Stimulated activated CD4-positive, alpha-beta T cell treated with anti-CD3 and anti-CD28 coated beads, Interleukin-2, amount 100 ng/mL, for 4 hours (primary cell): ENCODE measurements around the gene GRIN3A.
A peak's percentile ranks its signal among the peaks of the same experiment; 100 is the strongest.
"Not testable (repeated sequence)": the region's sequence is repeated elsewhere in the genome, so short reads cannot be mapped to it uniquely, and the experiment has no call there.

Experiments
- DNase-seq: peaks from one replicate; pipeline ENCODE4 v3.0.0-alpha.2; 2020; ENCODE audit warnings: low read depth

GRIN3A gene

GRCh38 chr9:101578378-101578777 is 160.1 kb downstream of the GRIN3A start:
- no peak for DNase-seq

DNA sequence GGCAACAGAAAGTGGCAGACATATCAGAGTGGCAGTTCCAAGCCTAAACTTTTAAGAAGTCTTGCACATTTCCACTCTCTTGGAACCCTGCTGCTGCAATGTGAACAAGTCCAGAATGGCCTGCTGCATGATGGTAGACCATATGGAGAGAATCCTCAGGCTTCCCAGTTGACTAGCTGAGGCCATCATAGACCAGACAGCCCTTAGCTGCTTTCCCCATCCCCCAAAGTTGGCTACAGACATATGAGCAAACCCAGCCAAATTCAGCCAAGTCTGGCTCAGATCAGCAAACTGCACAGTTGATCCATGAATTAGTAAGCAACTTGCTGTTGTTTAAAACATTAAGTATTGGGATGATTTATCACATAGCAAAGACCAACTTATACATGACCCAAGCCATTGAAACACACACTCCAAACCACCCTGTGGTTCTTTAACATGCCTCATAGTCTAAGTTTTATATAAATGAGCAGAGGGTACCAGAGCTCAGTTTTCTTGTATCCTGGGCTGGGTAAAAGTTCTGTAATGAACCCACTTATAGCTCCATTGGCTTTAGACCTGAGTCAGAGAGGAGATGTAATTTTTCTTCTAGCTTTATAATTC is 163.6 kb downstream of the GRIN3A start:
- DNase-seq, result no peak

DNA sequence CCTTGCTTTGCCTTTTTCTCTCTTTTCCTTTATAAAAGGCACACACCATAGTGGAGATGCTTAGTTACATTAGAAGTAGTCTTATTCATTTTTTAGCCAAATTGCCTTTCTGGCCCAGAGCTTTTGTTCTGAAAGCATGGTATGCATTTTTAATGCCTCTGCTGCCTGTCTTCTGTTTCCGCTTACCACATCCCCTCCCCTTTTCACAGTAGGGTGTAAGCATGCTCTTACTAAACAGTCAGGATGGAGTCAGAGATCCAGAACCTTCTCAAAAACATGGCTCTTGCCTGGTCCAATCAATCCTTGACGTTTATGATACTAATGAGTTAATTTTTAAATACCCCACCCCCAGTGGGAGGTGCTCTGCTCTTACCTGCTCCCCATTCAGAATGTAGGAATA is 166.1 kb downstream of the GRIN3A start:
- DNase-seq, result no peak

DNA sequence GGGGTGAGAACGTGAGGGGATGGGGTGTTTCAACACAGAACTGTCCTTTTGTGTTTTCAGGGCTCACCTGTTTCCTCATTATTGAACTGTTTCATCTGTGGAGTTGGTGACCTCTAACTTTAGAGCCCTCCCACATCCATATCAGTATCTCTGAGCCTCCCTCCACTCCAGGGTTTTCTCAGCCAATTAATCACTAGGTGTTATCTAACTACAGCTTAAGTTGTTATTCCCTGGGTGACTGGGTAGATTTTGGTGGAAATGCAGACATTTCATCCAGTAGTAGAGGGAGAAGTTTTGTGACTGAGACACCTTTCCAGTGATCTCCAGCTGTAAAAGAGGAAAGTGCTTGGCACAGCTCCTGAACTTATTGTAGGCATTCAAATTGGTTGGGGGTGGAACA is 167.3 kb downstream of the GRIN3A start:
- no peak for DNase-seq

- no peak for DNase-seq
These were observed 168.5 kb downstream of the GRIN3A start for GRCh38 chr9:101569741-101570501.

DNA sequence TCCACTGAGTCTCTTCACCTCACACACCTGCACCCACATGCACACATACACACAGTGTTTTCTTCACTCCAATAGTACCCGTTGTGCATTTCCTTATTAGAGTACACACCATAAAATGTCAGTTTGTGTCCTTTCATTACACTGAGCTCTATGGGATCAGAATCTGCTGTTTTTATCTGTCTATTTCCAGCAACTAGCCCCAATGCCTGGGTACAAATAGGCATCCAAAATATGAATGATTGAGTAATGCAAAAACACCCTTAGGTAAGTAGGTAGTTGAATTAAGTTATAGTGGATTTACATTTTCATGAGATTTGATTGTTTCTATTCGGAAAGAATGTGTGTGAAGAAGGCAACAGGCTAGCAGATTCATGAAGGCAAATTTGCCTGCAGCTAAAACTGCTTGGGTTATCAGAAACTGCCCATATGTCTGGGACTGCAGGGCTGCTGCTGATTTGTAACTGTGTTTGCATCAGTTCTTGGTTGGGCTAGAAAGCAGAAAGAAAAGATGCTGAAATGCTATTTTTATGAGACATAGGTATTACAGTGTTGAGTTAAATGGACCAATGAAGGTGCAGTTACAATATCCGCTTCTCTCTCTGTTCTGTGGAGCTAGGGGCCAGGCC is 170.6 kb downstream of the GRIN3A start:
- no peak for DNase-seq

GRCh38 chr9:101566904-101567724 is 171.3 kb downstream of the GRIN3A start:
- DNase-seq, result no peak

- no peak for DNase-seq
These were observed 174.2 kb downstream of the GRIN3A start for GRCh38 chr9:101564252-101564651.

- no peak for DNase-seq
These were observed 175.5 kb downstream of the GRIN3A start for GRCh38 chr9:101562966-101563365.

DNA sequence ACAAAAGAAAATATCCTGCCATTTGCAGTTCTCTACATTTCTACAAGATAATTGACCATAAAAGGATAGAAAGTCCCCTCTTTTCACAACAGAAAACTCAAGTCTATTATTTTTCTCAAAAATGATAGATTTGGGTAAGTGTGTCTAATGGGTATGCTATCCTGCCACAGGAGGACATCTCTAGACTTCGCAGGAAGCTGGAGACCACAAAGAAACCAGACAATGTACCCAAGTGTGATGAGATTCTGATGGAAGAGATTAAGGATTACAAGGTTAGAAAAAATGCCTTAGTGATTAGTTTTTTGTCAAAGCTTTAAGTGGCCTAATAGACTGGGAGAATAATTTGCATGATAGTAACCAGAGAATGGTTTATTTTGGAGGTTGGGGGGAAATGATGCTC is 176.7 kb downstream of the GRIN3A start:
- no peak for DNase-seq

DNA sequence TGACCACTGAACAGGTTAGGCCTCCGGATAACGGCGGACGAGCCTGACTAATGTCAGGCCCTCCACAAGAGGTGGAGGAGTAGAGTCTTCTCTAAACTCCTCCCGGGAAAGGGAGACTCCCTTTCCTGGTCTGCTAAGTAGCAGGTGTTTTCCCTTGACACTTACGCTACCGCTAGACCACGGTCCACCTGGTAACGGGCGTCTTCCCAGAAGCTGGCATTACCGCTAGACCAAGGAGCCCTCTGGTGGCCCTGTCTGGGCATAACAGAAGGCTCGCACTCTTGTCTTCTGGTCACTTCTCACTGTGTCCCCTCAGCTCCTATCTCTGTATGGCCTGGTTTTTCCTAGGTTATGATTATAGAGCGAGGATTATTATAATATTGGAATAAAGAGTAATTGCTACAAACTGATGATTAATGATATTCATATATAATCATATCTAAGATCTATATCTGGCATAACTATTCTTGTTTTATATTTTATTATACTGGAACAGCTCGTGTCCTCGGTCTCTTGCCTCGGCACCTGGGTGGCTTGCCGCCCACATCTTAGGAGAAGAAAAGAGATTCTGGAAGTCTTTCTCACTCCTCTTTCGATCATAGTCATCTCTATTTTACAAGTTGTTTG is 188.9 kb downstream of the GRIN3A start:
- DNase-seq, result not testable (repeated sequence)

DNA sequence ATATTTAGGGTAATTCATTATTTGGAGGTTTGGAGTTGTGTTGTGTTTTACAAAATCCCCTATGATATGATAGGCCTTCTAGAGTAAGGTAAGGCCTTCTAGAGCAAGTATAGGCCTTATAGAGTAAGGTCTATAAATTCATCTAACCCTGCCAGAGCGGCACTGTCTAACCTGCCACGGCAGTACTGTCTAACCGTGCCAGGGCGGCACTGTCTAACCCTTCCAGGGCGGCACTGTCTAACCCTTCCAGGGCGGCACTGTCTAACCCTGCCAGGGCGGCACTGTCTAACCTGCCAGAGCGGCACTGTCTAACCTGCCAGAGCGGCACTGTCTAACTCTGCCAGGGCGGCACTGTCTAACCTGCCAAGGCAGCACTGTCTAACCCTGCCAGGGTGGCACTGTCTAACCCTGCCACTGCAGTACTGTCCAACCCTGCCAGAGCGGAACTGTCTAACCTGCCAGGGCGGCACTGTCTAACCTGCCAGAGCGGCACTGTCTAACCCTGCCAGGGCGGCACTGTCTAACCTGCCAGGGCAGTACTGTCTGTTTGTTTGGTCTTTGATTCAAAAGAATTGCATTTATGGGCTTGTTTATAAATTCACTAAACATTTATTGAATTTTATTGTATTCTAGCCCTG is 195.2 kb downstream of the GRIN3A start:
- no peak for DNase-seq

- no peak for DNase-seq
These were observed 198.4 kb downstream of the GRIN3A start for GRCh38 chr9:101540069-101540468.

- DNase-seq, result no peak
These were observed 201.5 kb downstream of the GRIN3A start for GRCh38 chr9:101536938-101537337.

DNA sequence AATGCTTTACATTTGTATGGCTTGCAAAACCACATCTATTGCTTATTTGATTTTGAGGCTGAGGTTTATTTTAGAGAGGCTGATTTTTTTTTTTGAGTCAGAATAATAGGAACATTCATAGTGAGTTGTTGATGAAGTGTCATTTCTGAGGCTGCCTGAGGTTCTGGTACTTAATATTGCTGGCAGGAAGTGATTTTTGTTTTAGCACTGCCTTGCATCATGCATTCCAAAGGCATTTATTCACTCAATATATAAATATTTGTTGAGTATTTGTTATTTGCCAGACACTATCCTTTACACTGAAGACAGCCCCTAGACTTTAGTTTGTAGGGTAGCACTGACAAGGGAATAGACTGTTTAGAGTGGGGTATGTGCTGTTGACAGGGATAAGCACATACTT is 202.1 kb downstream of the GRIN3A start:
- no peak for DNase-seq

- peak; percentile 100 for DNase-seq
These were observed 204.9 kb downstream of the GRIN3A start, which contains the start of gene RNF20 for GRCh38 chr9:101533334-101534204. TSS of gene RNF20 (plus strand) at chr9:101533853. CDS start at chr9:101535424, 1,571 bp downstream.

DNA sequence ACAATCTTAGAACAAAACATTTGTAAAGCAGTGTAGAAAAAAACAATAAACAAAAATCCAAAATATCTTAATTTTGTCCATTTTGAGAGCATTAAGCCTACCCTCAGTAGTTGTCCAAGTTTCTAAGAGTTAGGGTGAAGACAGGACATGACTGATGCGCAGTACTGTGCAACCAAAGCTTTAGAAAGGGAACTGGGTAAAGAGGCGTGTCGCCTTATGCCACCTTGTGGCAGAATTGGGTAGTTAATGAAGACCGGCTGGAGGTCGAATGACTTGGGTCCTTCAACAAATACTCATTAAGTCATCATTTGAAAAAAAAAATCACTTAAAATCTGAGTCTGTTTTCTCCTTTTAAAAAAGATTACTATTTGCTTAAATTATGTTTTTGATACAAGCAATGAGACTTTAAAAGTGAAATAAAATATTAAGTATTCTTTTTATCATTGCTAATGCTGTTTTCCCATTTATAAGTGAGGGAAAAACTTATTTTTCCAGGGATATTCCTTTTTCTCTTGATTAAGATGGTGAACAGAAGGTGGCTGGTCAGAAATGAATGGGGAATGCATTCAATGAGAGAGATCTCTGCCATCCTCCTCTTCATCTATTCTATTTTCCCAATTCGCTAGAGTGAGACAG is 208.3 kb downstream of the GRIN3A start:
- DNase-seq, result peak; percentile 54

- no peak for DNase-seq
These were observed 210.4 kb downstream of the GRIN3A start for GRCh38 chr9:101528015-101528414.

DNA sequence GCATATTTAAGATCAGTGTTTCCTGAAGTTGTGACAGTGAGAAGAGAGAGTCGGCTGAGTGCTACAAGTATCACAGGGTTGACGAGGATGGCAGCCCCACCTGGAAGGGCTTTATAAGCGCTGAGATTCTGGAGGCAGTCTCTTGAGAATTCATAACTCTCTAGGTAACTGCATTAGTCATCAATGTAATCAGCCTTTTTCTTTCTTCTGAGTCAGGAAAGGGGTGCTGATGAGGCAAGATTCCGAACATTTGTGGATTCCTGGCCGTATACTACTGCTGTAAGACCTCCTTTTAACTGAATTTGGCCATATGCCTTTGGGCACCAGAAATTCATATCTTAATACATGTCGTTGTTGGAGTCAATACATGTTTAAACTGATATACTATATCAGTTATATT is 211.4 kb downstream of the GRIN3A start:
- no peak for DNase-seq

DNA sequence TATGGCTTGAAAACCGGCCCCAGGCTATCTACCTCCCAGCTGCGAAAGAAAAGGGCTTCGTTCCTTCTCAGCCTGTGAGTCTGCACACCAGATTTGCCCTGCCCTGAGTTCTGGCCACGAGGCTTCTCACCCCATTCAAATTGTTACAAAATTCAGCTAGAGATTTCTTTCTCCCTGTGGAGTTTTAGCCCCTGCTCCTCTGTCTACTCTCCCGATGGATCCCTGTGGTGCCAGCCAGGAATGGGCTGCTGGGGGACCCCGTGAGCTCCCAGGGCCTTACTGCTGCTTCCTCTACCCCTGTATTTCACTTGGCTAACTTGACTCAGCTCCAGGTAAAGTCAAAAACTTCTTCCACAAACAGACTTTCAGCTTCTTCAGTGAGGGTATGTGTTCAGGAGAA is 214.1 kb downstream of the GRIN3A start:
- no peak for DNase-seq
